Lung (tissue), 12 donors: Measurements from ENCODE around the gene ARHGEF40. TPM values are rescaled to one million over a fixed set of nuclear protein-coding genes. Genes with fewer than 3 reads are reported as not detected.

Experiments
- ATAC-seq: fragments of 200-7000 bp; cut with Tn5 transposase; one replicate; pipeline ENCODE4 v1.9.1; 2020; ENCODE audit warnings: moderate number of reproducible peaks; ENCODE audit not compliant: insufficient read depth, low FRiP score
- DNase-seq, 3 donors: peaks; one replicate each; pipeline ENCODE4 v3.0.0-alpha.2; 2013 to 2017
- H3K27ac ChIP-seq, 2 donors: one replicate each; pipeline ENCODE4 v1.5.1; 2013; ENCODE audit warnings: mild to moderate bottlenecking in 2 of 2, moderate library complexity in 2 of 2, control low read depth in 1 of 2, inconsistent platforms in 1 of 2, low read depth in 1 of 2, low read length in 1 of 2
- H3K27me3 ChIP-seq, 3 donors: one replicate each; pipeline ENCODE4 v1.5.1; 2013; ENCODE audit warnings: low read length in 2 of 3; ENCODE audit not compliant: control insufficient read depth in 3 of 3, insufficient read depth in 3 of 3
- H3K36me3 ChIP-seq, 4 donors: one replicate each; pipeline ENCODE4 v1.5.1; 2013; ENCODE audit warnings: low read length in 4 of 4, mild to moderate bottlenecking in 1 of 4, moderate library complexity in 1 of 4; ENCODE audit not compliant: control insufficient read depth in 4 of 4, insufficient read depth in 4 of 4
- H3K4me1 ChIP-seq, 5 donors: one replicate each; pipeline ENCODE4 v1.5.1; 2013; ENCODE audit warnings: low read length in 5 of 5, mild to moderate bottlenecking in 2 of 5, moderate library complexity in 1 of 5; ENCODE audit not compliant: control insufficient read depth in 5 of 5, insufficient read depth in 5 of 5
- H3K4me3 ChIP-seq: one replicate; pipeline ENCODE4 v1.5.1; 2013; ENCODE audit warnings: mild to moderate bottlenecking, control low read depth, moderate library complexity
- H3K9ac ChIP-seq, 2 donors: one replicate each; pipeline ENCODE4 v1.5.1; 2013; ENCODE audit warnings: low read length in 2 of 2, control low read depth in 1 of 2; ENCODE audit not compliant: insufficient read depth in 1 of 2
- H3K9me3 ChIP-seq, 4 donors: one replicate each; pipeline ENCODE4 v1.5.1; 2013; ENCODE audit warnings: low read length in 3 of 4, mild to moderate bottlenecking in 1 of 4, moderate library complexity in 1 of 4; ENCODE audit not compliant: control insufficient read depth in 4 of 4, insufficient read depth in 3 of 4
- CTCF ChIP-seq: IDR thresholded peaks from 2 replicates; pipeline ENCODE4 v1.5.1; 2012; ENCODE audit warnings: mild to moderate bottlenecking; ENCODE audit errors: control extremely low read depth, extremely low read depth
- WGBS, 2 donors: extraction: QIAGEN DNeasy Blood & Tissue Kit; methylation state at CpG; one replicate each; pipeline ENCODE4 v1.1.7; 2013; 5-methylcytosine and 5-hydroxymethylcytosine counted together
- polyA plus RNA-seq, 2 donors: library from polyadenylated mRNA; stranded (reverse); fragments of 200-250 nt; gene quantifications; one replicate each; pipeline ENCODE4 v1.2.1, GENCODE V29; 2013
- total RNA-seq, 2 donors: library from RNA; depleted of rRNA in 1 of 2; stranded (reverse); fragments of >200 nt in 1 of 2; gene quantifications; one replicate each; pipeline ENCODE4 v1.2.1, GENCODE V29; 2014 to 2021
- donor health status: control.
- donor health status: control.
- donor health status: Bipolar disorder and iron deficiency.
- donor health status: healthy.
- donor health status: DM: yes; HTN: yes; CAD: no.

ARHGEF40 gene
- total and polyA plus RNA-seq, 4 donors: 13.1 to 48.6 (median 27.3) TPM

- no peak for DNase-seq
- Histone ChIP-seq H3K36me3 (peaks cover 0 to 34% (median 11%) of the 10 kb centered on the region in 4 donors), H3K27ac (no peak overlapping the region), H3K27me3 (no peaks in the 10 kb centered on the region), H3K4me3 (no peak overlapping the region), H3K9me3 (peaks cover 0 to 2% (median 0%) of the 10 kb centered on the region in 4 donors), H3K9ac (no peak overlapping the region), H3K4me1 (peaks cover 0 to 9% (median 6%) of the 10 kb centered on the region in 5 donors)
- WGBS, 2 donors: 86 to 88% methylated on average over 36 of the region's 36 CpGs
- ATAC-seq: no peak
- no peak for TF ChIP-seq CTCF
Measured at GRCh38 chr14:21093018-21093417, 22.9 kb downstream of the ARHGEF40 start.

- WGBS, 2 donors: 74 to 78% methylated on average over 7 of the region's 7 CpGs
- peak; percentile 56 to 61 (median 57) for DNase-seq
Measured at GRCh38 chr14:21093769-21094681, 23.9 kb downstream of the ARHGEF40 start.

GRCh38 chr14:21095430-21096205 is 25.5 kb downstream of the ARHGEF40 start:
- H3K4me1 ChIP-seq: peaks cover 3 to 20% (median 13%) of the 10 kb centered on the region in 5 donors
- 61 to 73% methylated on average over 6 of the region's 6 CpGs for WGBS, 2 donors

More at GRCh38 chr14:21093769-21094681, 23.9 kb downstream of the ARHGEF40 start:
- H3K9ac ChIP-seq: no peak overlapping the region
- no peak overlapping the region for H3K4me3 ChIP-seq
- H3K4me1 ChIP-seq: peaks cover 0 to 14% (median 7%) of the 10 kb centered on the region in 5 donors
- ATAC-seq: no peak
- H3K36me3 ChIP-seq: peaks cover 0 to 30% (median 8%) of the 10 kb centered on the region in 4 donors
- no peak for TF ChIP-seq CTCF
- no peak overlapping the region for H3K27ac ChIP-seq
- H3K9me3 ChIP-seq: peaks cover 0 to 2% (median 0%) of the 10 kb centered on the region in 4 donors
- H3K27me3 ChIP-seq: no peaks in the 10 kb centered on the region

More at GRCh38 chr14:21095430-21096205, 25.5 kb downstream of the ARHGEF40 start:
- DNase-seq (no peak), ATAC-seq (no peak)
- no peaks in the 10 kb centered on the region for H3K27me3 ChIP-seq
- peaks cover 0 to 2% (median 0%) of the 10 kb centered on the region in 4 donors for H3K9me3 ChIP-seq
- TF ChIP-seq CTCF: no peak
- H3K9ac ChIP-seq: no peak overlapping the region
- peak overlapping the region in 1 of 2 donors; percentile 42 for H3K27ac ChIP-seq
- H3K36me3 ChIP-seq: peaks cover 0 to 22% (median 0%) of the 10 kb centered on the region in 4 donors
- no peak overlapping the region for H3K4me3 ChIP-seq
